CD14-positive monocyte (primary cell): ENCODE data around the gene SLC66A2. TPM values are rescaled to one million over a fixed set of nuclear protein-coding genes. Genes with fewer than 3 reads are reported as not detected.

Experiments used
- DNase-seq, 3 donors: peaks; one replicate each; pipeline ENCODE4 v3.0.0-alpha.2; 2011 to 2022
- H2AFZ ChIP-seq: 2 replicates; pipeline ENCODE4 v1.6.0; 2012; ENCODE audit warnings: mild to moderate bottlenecking, low read depth, low read length, inconsistent platforms; ENCODE audit not compliant: insufficient read depth, poor library complexity, severe bottlenecking
- H3K27ac ChIP-seq, 2 donors: 1 replicate in 1 of 2; 2 replicates in 1 of 2; pipeline ENCODE4 v1.5.1; 2012 to 2013; ENCODE audit warnings: low read length in 2 of 2, control low read depth in 1 of 2, inconsistent platforms in 1 of 2, low read depth in 1 of 2, mild to moderate bottlenecking in 1 of 2
- H3K27me3 ChIP-seq, 2 donors: one replicate each; pipeline versions ENCODE4 v1.6.0 to v1.6.1; 2011 to 2013; ENCODE audit warnings: low read length in 2 of 2; ENCODE audit not compliant: control insufficient read depth in 2 of 2, insufficient read depth in 2 of 2
- H3K36me3 ChIP-seq, 2 donors: replicated peaks in 1 of 2; 1 replicate in 1 of 2; 2 replicates in 1 of 2; pipeline versions ENCODE4 v1.5.1 to v1.6.1; 2012 to 2013; ENCODE audit warnings: low read length in 2 of 2, control low read depth in 1 of 2, inconsistent platforms in 1 of 2, mild to moderate bottlenecking in 1 of 2; ENCODE audit not compliant: insufficient read depth in 2 of 2, control insufficient read depth in 1 of 2
- H3K4me1 ChIP-seq, 2 donors: 1 replicate in 1 of 2; 2 replicates in 1 of 2; pipeline versions ENCODE4 v1.5.1 to v1.6.1; 2012 to 2013; ENCODE audit warnings: low read length in 2 of 2, control low read depth in 1 of 2, inconsistent platforms in 1 of 2, mild to moderate bottlenecking in 1 of 2, moderate library complexity in 1 of 2; ENCODE audit not compliant: insufficient read depth in 2 of 2, control insufficient read depth in 1 of 2
- H3K4me2 ChIP-seq: replicated peaks from 2 replicates; pipeline ENCODE3; 2012; ENCODE audit warnings: low read length, moderate library complexity, mild to moderate bottlenecking; ENCODE audit not compliant: poor library complexity, severe bottlenecking; ENCODE audit errors: extremely low read depth
- H3K4me3 ChIP-seq, 3 experiments: fragments of 200-600 bp in 1 of 3; sonication (generic) in 1 of 3; replicated peaks in 1 of 3; 1 replicate in 2 of 3; 2 replicates in 1 of 3; pipeline ENCODE4 v1.5.1; 2011 to 2013; ENCODE audit warnings: low read length in 3 of 3, mild to moderate bottlenecking in 3 of 3, control low read depth in 2 of 3, low read depth in 2 of 3, inconsistent platforms in 1 of 3, moderate library complexity in 1 of 3
- H3K79me2 ChIP-seq: 2 replicates; pipeline ENCODE4 v1.6.0; 2012; ENCODE audit warnings: mild to moderate bottlenecking, control low read depth, inconsistent platforms, low read length, moderate library complexity; ENCODE audit not compliant: insufficient read depth
- H3K9ac ChIP-seq: 2 replicates; pipeline ENCODE4 v1.6.0; 2017; ENCODE audit warnings: low read length, mild to moderate bottlenecking; ENCODE audit not compliant: insufficient read depth, poor library complexity, severe bottlenecking
- H3K9me3 ChIP-seq, 2 donors: replicated peaks in 1 of 2; 1 replicate in 1 of 2; 2 replicates in 1 of 2; pipeline versions ENCODE4 v1.5.1 to v1.6.1; 2012 to 2013; ENCODE audit warnings: low read length in 2 of 2, control low read depth in 1 of 2; ENCODE audit not compliant: control insufficient read depth in 1 of 2, insufficient read depth in 1 of 2
- H4K20me1 ChIP-seq: 2 replicates; pipeline ENCODE4 v1.6.0; 2012; ENCODE audit warnings: mild to moderate bottlenecking, low read length, control low read depth, moderate library complexity; ENCODE audit not compliant: insufficient read depth
- H3K27ac Mint-ChIP-seq, 7 donors: one replicate each; pipeline ENCODE4 v1.8.0; 2020; ENCODE audit warnings: mild to moderate bottlenecking in 7 of 7, mixed read lengths in 7 of 7, moderate library complexity in 6 of 7, inconsistent platforms in 2 of 7
- H3K27me3 Mint-ChIP-seq, 3 donors: one replicate each; pipeline ENCODE4 v1.8.0; 2021 to 2022; ENCODE audit warnings: low read depth in 3 of 3, mild to moderate bottlenecking in 3 of 3, mixed read lengths in 3 of 3, moderate library complexity in 3 of 3, inconsistent platforms in 1 of 3
- H3K36me3 Mint-ChIP-seq, 2 donors: one replicate each; pipeline ENCODE4 v1.8.0; 2020; ENCODE audit warnings: mixed read lengths in 2 of 2, inconsistent platforms in 1 of 2, mild to moderate bottlenecking in 1 of 2
- H3K4me1 Mint-ChIP-seq: one replicate; pipeline ENCODE4 v1.8.0; 2020; ENCODE audit warnings: mild to moderate bottlenecking, mixed read lengths
- H3K4me3 Mint-ChIP-seq, 2 donors: one replicate each; pipeline ENCODE4 v1.8.0; 2020; ENCODE audit warnings: mild to moderate bottlenecking in 2 of 2, mixed read lengths in 2 of 2, moderate library complexity in 1 of 2
- H3K9me3 Mint-ChIP-seq, 7 donors: one replicate each; pipeline ENCODE4 v1.8.0; 2020 to 2022; ENCODE audit warnings: mixed read lengths in 7 of 7, mild to moderate bottlenecking in 6 of 7, moderate library complexity in 6 of 7, inconsistent platforms in 2 of 7
- WGBS: methylation state at CpG from one replicate; pipeline ENCODE4 v1.1.5; 2013; ENCODE audit warnings: missing lambda C conversion rate; ENCODE audit not compliant: insufficient coverage; 5-methylcytosine and 5-hydroxymethylcytosine counted together
- intact Hi-C, 2 donors: fragments of 100-400 bp; cut with micrococcal nuclease; formaldehyde crosslinking; loops; one replicate each; pipeline versions ENCODE4 v1.15.0 to v1.15.1; 2023
- polyA plus RNA-seq, 3 donors: library from polyadenylated mRNA; depleted of rRNA in 1 of 3; unstranded in 2 of 3; stranded (reverse) in 1 of 3; fragments of 300-500 nt in 2 of 3; fragments of >200 nt in 1 of 3; fragmentation: Illumina TruSeq in 2 of 3; gene quantifications; 1 replicate in 2 of 3; 2 replicates in 1 of 3; pipeline ENCODE4 v1.2.3, GENCODE V29; 2012 to 2021
- TF ChIP-seq, protein P1 (sequence below): fragments of 200-600 bp; IDR thresholded peaks from one replicate; pipeline ENCODE4 v1.8.0; 2022; ENCODE audit warnings: antibody characterized with exemption, mild to moderate bottlenecking

Gene SLC66A2
- polyA plus RNA-seq, 3 donors, result 26.8 to 42.6 (median 33.8) TPM

- whole genome bisulfite sequencing, result over 99% methylated on average over 17 of the region's 27 CpGs
- Histone ChIP-seq H3K4me2 (no peak overlapping the region), H3K27ac (no peak overlapping the region), H2AFZ (no peak overlapping the region), H4K20me1 (no peaks in the 10 kb centered on the region), H3K9ac (no peak overlapping the region), H3K9me3 (peaks cover 57 to 66% of the 10 kb centered on the region in 2 donors), H3K27me3 (no peaks in the 10 kb centered on the region), H3K36me3 (peaks cover 30 to 63% of the 10 kb centered on the region in 2 donors), H3K4me1 (no peaks in the 10 kb centered on the region), H3K4me3 (no peak overlapping the region), H3K79me2 (no peaks in the 10 kb centered on the region)
- Mint-ChIP-seq H3K27ac (no peak overlapping the region), H3K27me3 (peaks cover 0 to 3% (median 2%) of the 10 kb centered on the region in 3 donors), H3K36me3 (peaks cover 49 to 70% of the 10 kb centered on the region in 2 donors), H3K4me3 (no peak overlapping the region), H3K9me3 (peaks cover 34 to 75% (median 53%) of the 10 kb centered on the region in 7 donors), H3K4me1 (no peaks in the 10 kb centered on the region)
- intact Hi-C loops, result no loop called here
- TF ChIP-seq, protein P1, sequence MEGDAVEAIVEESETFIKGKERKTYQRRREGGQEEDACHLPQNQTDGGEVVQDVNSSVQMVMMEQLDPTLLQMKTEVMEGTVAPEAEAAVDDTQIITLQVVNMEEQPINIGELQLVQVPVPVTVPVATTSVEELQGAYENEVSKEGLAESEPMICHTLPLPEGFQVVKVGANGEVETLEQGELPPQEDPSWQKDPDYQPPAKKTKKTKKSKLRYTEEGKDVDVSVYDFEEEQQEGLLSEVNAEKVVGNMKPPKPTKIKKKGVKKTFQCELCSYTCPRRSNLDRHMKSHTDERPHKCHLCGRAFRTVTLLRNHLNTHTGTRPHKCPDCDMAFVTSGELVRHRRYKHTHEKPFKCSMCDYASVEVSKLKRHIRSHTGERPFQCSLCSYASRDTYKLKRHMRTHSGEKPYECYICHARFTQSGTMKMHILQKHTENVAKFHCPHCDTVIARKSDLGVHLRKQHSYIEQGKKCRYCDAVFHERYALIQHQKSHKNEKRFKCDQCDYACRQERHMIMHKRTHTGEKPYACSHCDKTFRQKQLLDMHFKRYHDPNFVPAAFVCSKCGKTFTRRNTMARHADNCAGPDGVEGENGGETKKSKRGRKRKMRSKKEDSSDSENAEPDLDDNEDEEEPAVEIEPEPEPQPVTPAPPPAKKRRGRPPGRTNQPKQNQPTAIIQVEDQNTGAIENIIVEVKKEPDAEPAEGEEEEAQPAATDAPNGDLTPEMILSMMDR, result no peak
- no peak for DNase-seq
These were observed 46.9 kb downstream of the SLC66A2 start for GRCh38 chr18:79904357-79905147.

GRCh38 chr18:79903787-79904356 lies 47.6 kb downstream of the SLC66A2 start:
- no peak overlapping the region for H2AFZ ChIP-seq
- H3K4me1 ChIP-seq, result no peaks in the 10 kb centered on the region
- no peak overlapping the region for H3K9ac ChIP-seq
- TF ChIP-seq, protein P1, result no peak
- no peak overlapping the region for H3K4me3 ChIP-seq
- peaks cover 41 to 75% (median 54%) of the 10 kb centered on the region in 7 donors for H3K9me3 Mint-ChIP-seq
- H3K36me3 ChIP-seq, result peaks cover 30 to 56% of the 10 kb centered on the region in 2 donors
- H3K79me2 ChIP-seq, result no peaks in the 10 kb centered on the region
- no peak overlapping the region for H3K27ac ChIP-seq
- intact Hi-C loops, result no loop called here
- H3K27ac Mint-ChIP-seq, result no peak overlapping the region
- peaks cover 0 to 3% (median 2%) of the 10 kb centered on the region in 3 donors for H3K27me3 Mint-ChIP-seq
- WGBS, result 98% methylated on average over 24 of the region's 25 CpGs
- H3K4me2 ChIP-seq, result no peak overlapping the region
- no peaks in the 10 kb centered on the region for H3K27me3 ChIP-seq
- H3K9me3 ChIP-seq, result peaks cover 63 to 73% of the 10 kb centered on the region in 2 donors
- H3K36me3 Mint-ChIP-seq, result peaks cover 43 to 63% of the 10 kb centered on the region in 2 donors
- H4K20me1 ChIP-seq, result no peaks in the 10 kb centered on the region
- DNase-seq, result no peak
- no peak overlapping the region for H3K4me3 Mint-ChIP-seq
- H3K4me1 Mint-ChIP-seq, result no peaks in the 10 kb centered on the region
